HCT116 (cell line): ENCODE measurements around the gene EHMT1. TPM values are rescaled to one million over a fixed set of nuclear protein-coding genes. Genes with fewer than 3 reads are reported as not detected.

ENCODE experiments used
- ATAC-seq: fragments of 200-7000 bp; cut with Tn5 transposase; 2 replicates; pipeline ENCODE4 v1.9.1; 2020; ENCODE audit warnings: mild to moderate bottlenecking, moderate library complexity
- BruUV-seq: library from RNA; stranded (reverse); fragments of 400-500 nt; replicated peaks from 2 replicates; lab custom pipeline; 2021; lab: Mats Ljungman, UMichigan
- CTCF ChIA-PET: fragments of 300-600 bp; sonication (Branson Sonifier 250); formaldehyde crosslinking; loops from one replicate; lab custom pipeline; 2021; ENCODE audit warnings: antibody characterized with exemption; lab: Charles Lee
- POLR2A ChIA-PET: fragments of 300-600, 350-600 bp; sonication (Branson Sonifier 250); formaldehyde crosslinking; loops from one replicate; lab custom pipeline; 2021; ENCODE audit warnings: antibody characterized with exemption; lab: Charles Lee
- RAD21 ChIA-PET, 2 experiments: fragments of 300-600 bp; sonication (Branson Sonifier 250); formaldehyde crosslinking; loops; one replicate each; lab custom pipeline; 2023; ENCODE audit warnings: low total read pairs in 2 of 2; ENCODE audit not compliant: uncharacterized antibody in 2 of 2, unreplicated experiment in 2 of 2, low non-redundant PET in 1 of 2; lab: Charles Lee
- DNase-seq: peaks from one replicate; pipeline ENCODE4 v3.0.0-alpha.2; 2010; ENCODE audit warnings: low read depth, low spot score
- H2AFZ ChIP-seq: fragments of 200-600 bp; shearing (Covaris generic), sonication (generic); 2 replicates; pipeline ENCODE4 v1.6.1; 2017; ENCODE audit warnings: low read depth, mixed run types, mixed read lengths, antibody characterized with exemption, low read length; ENCODE audit not compliant: poor library complexity, severe bottlenecking
- H3K27ac ChIP-seq: 2 replicates; pipeline ENCODE4 v1.5.1; 2012; ENCODE audit warnings: low read depth, low read length
- H3K27me3 ChIP-seq: fragments of 200-600 bp; sonication (generic); 2 replicates; pipeline ENCODE4 v1.6.1; 2016; ENCODE audit warnings: mixed run types, low read length, mixed read lengths; ENCODE audit not compliant: insufficient read depth
- H3K36me3 ChIP-seq, 2 experiments: fragments of 200-500 bp in 1 of 2; fragments of 200-600 bp in 1 of 2; sonication (Bioruptor generic) in 1 of 2; sonication (generic) in 1 of 2; 2 replicates each; pipeline versions ENCODE4 v1.5.1 to v1.6.1; 2014 to 2016; ENCODE audit warnings: low read length in 2 of 2, inconsistent platforms in 1 of 2, mixed read lengths in 1 of 2, mixed run types in 1 of 2; ENCODE audit not compliant: insufficient read depth in 2 of 2, control insufficient read depth in 1 of 2
- H3K4me1 ChIP-seq, 2 experiments: fragments of 200-600 bp in 1 of 2; sonication (generic) in 1 of 2; 2 replicates each; pipeline versions ENCODE4 v1.5.1 to v1.6.1; 2012 to 2017; ENCODE audit warnings: low read length in 2 of 2, inconsistent platforms in 1 of 2, mild to moderate bottlenecking in 1 of 2, mixed read lengths in 1 of 2, mixed run types in 1 of 2, moderate library complexity in 1 of 2; ENCODE audit not compliant: insufficient read depth in 2 of 2, control insufficient read depth in 1 of 2
- H3K4me2 ChIP-seq: fragments of 200-600 bp; sonication (generic); 2 replicates; pipeline ENCODE4 v1.6.1; 2017; ENCODE audit warnings: mixed run types, low read length, mixed read lengths
- H3K4me3 ChIP-seq, 2 experiments: fragments of 200-600 bp in 1 of 2; sonication (generic) in 1 of 2; replicated peaks in 1 of 2; 2 replicates each; pipeline ENCODE4 v1.5.1; 2011 to 2016; ENCODE audit warnings: low read length in 2 of 2, control low read depth in 1 of 2, low read depth in 1 of 2, mild to moderate bottlenecking in 1 of 2, mixed read lengths in 1 of 2, mixed run types in 1 of 2
- H3K79me2 ChIP-seq: fragments of 200-600 bp; sonication (generic); 2 replicates; pipeline ENCODE4 v1.6.1; 2017; ENCODE audit warnings: mild to moderate bottlenecking, mixed run types, low read length, moderate library complexity, mixed read lengths; ENCODE audit not compliant: insufficient read depth
- H3K9ac ChIP-seq: fragments of 200-600 bp; sonication (generic); 2 replicates; pipeline ENCODE4 v1.6.1; 2016; ENCODE audit warnings: low read length, mixed read lengths
- H3K9me2 ChIP-seq: fragments of 200-600 bp; sonication (generic), shearing (Covaris generic); 2 replicates; pipeline ENCODE4 v1.6.1; 2017; ENCODE audit warnings: mixed run types, mild to moderate bottlenecking, moderate library complexity; ENCODE audit not compliant: insufficient read depth
- H3K9me3 ChIP-seq, 2 experiments: fragments of 200-500 bp in 1 of 2; fragments of 200-600 bp in 1 of 2; sonication (Bioruptor generic) in 1 of 2; sonication (generic) in 1 of 2; 2 replicates each; pipeline ENCODE4 v1.6.1; 2014 to 2017; ENCODE audit warnings: low read length in 2 of 2, mixed read lengths in 2 of 2, inconsistent platforms in 1 of 2, low read depth in 1 of 2, mild to moderate bottlenecking in 1 of 2, mixed run types in 1 of 2, moderate library complexity in 1 of 2; ENCODE audit not compliant: control insufficient read depth in 1 of 2, insufficient read depth in 1 of 2
- H4K20me1 ChIP-seq: fragments of 200-600 bp; sonication (generic), shearing (Covaris generic); 2 replicates; pipeline ENCODE4 v1.6.1; 2017; ENCODE audit warnings: mixed run types, mild to moderate bottlenecking, moderate library complexity; ENCODE audit not compliant: insufficient read depth
- CBX3 ChIP-seq: IDR thresholded peaks from 2 replicates; pipeline ENCODE4 v1.6.1; 2012; ENCODE audit warnings: low read depth
- CTCF ChIP-seq, 3 experiments: fragments of 200-600 bp in 1 of 3; sonication (generic) in 1 of 3; IDR thresholded peaks in 2 of 3; conservative IDR thresholded peaks in 1 of 3; 2 replicates each; pipeline ENCODE4 v1.5.1; 2012 to 2017; ENCODE audit warnings: low read depth in 2 of 3, low read length in 2 of 3, antibody characterized with exemption in 1 of 3, borderline replicate concordance in 1 of 3, control low read depth in 1 of 3, mild to moderate bottlenecking in 1 of 3, mixed read lengths in 1 of 3, mixed run types in 1 of 3, moderate library complexity in 1 of 3; ENCODE audit not compliant: insufficient read depth in 1 of 3
- EGR1 ChIP-seq: IDR thresholded peaks from 2 replicates; pipeline ENCODE4 v1.6.1; 2012; ENCODE audit warnings: low read depth
- ELF1 ChIP-seq: IDR thresholded peaks from 2 replicates; pipeline ENCODE4 v1.6.1; 2012; ENCODE audit warnings: low read depth, borderline replicate concordance
- EZH2 ChIP-seq: fragments of 200-600 bp; sonication (generic); IDR thresholded peaks from 2 replicates; pipeline ENCODE4 v1.6.1; 2017; ENCODE audit warnings: antibody characterized with exemption, mixed run types
- EZH2phosphoT487 ChIP-seq: fragments of 200-600 bp; IDR thresholded peaks from 2 replicates; pipeline ENCODE4 v1.6.1; 2018; ENCODE audit warnings: antibody characterized with exemption, borderline replicate concordance
- FOSL1 ChIP-seq: IDR thresholded peaks from 2 replicates; pipeline ENCODE4 v1.6.1; 2012; ENCODE audit warnings: low read depth
- JUND ChIP-seq: IDR thresholded peaks from 2 replicates; pipeline ENCODE4 v1.6.1; 2012
- POLR2A ChIP-seq: IDR thresholded peaks from 2 replicates; pipeline ENCODE4 v1.7.0; 2011; ENCODE audit warnings: borderline replicate concordance; ENCODE audit not compliant: insufficient read depth, insufficient read length; ENCODE audit errors: extremely low read depth
- POLR2AphosphoS5 ChIP-seq: IDR thresholded peaks from 2 replicates; pipeline ENCODE4 v1.6.1; 2011; ENCODE audit warnings: mild to moderate bottlenecking, low read depth, low read length, moderate library complexity
- RAD21 ChIP-seq: IDR thresholded peaks from 2 replicates; pipeline ENCODE4 v1.6.1; 2012; ENCODE audit warnings: low read depth, mild to moderate bottlenecking
- SIN3A ChIP-seq: IDR thresholded peaks from 2 replicates; pipeline ENCODE4 v1.6.1; 2012; ENCODE audit warnings: low read depth
- YY1 ChIP-seq: IDR thresholded peaks from 2 replicates; pipeline ENCODE4 v1.6.1; 2011; ENCODE audit warnings: low read length, low read depth, moderate library complexity, mild to moderate bottlenecking; ENCODE audit not compliant: insufficient replicate concordance; ENCODE audit errors: extremely low read depth
- ZFX ChIP-seq: fragments of 450-650 bp; IDR thresholded peaks from 2 replicates; pipeline ENCODE4 v1.6.1; 2017
- ZNF274 ChIP-seq: fragments of 200-500 bp; sonication (Bioruptor generic); IDR thresholded peaks from 2 replicates; pipeline ENCODE4 v1.6.1; 2014; ENCODE audit warnings: mild to moderate bottlenecking, low read depth, low read length, inconsistent platforms
- intact Hi-C: fragments of 100-400 bp; cut with micrococcal nuclease; formaldehyde crosslinking; loops from 2 replicates; pipeline ENCODE4 v1.10.0; 2022
- total RNA-seq: library from RNA; stranded (reverse); gene quantifications from one replicate; pipeline ENCODE4 v1.2.1, GENCODE V29; 2021; ENCODE audit not compliant: unreplicated experiment
- TF ChIP-seq, protein P1 (sequence below): IDR thresholded peaks from 2 replicates; pipeline ENCODE4 v1.6.1; 2011; ENCODE audit warnings: mild to moderate bottlenecking, low read length, moderate library complexity; ENCODE audit not compliant: insufficient replicate concordance; ENCODE audit errors: extremely low read depth
- TF ChIP-seq, protein P2 (sequence below): IDR thresholded peaks from 2 replicates; pipeline ENCODE4 v1.6.1; 2012; ENCODE audit warnings: low read depth
- TF ChIP-seq, protein P3 (sequence below): IDR thresholded peaks from 2 replicates; pipeline ENCODE4 v1.6.1; 2012
- TF ChIP-seq, protein P4 (sequence below): IDR thresholded peaks from 2 replicates; pipeline ENCODE4 v1.6.1; 2012

EHMT1 gene
- total RNA-seq, 1 experiment from 2014 or later: 86.1 TPM

DNA sequence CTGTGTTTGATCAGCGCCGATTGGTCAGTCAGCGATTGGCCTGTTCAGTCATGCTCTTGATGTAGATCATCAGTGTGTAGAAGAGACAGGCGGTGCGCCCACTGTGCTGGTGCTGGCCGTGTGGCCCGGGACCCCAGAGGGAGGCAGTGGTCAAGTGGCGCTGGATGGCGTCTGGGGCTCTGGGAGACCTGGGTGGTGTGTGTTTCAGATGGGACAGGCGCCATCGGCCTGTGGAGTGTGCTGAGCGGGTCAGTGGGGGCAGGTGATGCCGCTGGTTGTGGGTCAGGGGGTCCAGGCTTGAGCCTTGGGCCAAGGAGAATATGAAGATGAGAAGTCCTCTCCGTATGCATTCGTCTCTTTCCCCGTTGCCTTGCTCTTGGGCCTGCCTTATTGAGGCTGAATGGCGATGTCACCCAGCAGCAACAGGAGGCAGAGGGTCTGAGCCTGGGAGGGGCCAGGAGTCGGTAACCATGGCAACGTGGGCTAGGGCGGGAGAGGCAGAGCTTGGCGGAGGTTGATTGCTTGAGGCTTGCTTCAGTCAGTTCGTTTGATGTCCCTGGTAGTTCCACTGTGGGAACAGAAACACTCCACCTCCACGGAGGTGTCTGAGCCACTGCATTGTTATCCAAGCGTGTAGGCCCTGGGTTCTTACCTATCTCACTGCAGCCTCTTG, 141.0 kb downstream of the EHMT1 start:
- Histone ChIP-seq H3K9me2 (no peaks in the 10 kb centered on the region), H3K27ac (no peak overlapping the region), H4K20me1 (no peaks in the 10 kb centered on the region), H3K36me3 (peaks cover 19 to 28% of the 10 kb centered on the region in 2 experiments; a peak in 3 of 4 replicates), H3K27me3 (no peaks in the 10 kb centered on the region), H3K4me1 (peaks cover 9 to 18% of the 10 kb centered on the region in 2 experiments; a peak in 3 of 4 replicates), H3K9ac (no peak overlapping the region), H3K79me2 (peaks cover 10% of the 10 kb centered on the region), H3K4me2 (no peak overlapping the region), H3K9me3 (no peaks in the 10 kb centered on the region; a peak in 1 of 4 replicates), H2AFZ (no peak overlapping the region), H3K4me3 (no peak overlapping the region)
- no TSS peak for BruUV-seq
- ChIA-PET CTCF (no interaction called here), POLR2A (no interaction called here), RAD21 (no interaction called here)
- no peak for TF ChIP-seq CBX3
- no peak for TF ChIP-seq ZFX
- TF ChIP-seq, protein P1, sequence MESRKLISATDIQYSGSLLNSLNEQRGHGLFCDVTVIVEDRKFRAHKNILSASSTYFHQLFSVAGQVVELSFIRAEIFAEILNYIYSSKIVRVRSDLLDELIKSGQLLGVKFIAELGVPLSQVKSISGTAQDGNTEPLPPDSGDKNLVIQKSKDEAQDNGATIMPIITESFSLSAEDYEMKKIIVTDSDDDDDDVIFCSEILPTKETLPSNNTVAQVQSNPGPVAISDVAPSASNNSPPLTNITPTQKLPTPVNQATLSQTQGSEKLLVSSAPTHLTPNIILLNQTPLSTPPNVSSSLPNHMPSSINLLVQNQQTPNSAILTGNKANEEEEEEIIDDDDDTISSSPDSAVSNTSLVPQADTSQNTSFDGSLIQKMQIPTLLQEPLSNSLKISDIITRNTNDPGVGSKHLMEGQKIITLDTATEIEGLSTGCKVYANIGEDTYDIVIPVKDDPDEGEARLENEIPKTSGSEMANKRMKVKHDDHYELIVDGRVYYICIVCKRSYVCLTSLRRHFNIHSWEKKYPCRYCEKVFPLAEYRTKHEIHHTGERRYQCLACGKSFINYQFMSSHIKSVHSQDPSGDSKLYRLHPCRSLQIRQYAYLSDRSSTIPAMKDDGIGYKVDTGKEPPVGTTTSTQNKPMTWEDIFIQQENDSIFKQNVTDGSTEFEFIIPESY: no peak
- TF ChIP-seq EZH2: no peak
- TF ChIP-seq, protein P2, sequence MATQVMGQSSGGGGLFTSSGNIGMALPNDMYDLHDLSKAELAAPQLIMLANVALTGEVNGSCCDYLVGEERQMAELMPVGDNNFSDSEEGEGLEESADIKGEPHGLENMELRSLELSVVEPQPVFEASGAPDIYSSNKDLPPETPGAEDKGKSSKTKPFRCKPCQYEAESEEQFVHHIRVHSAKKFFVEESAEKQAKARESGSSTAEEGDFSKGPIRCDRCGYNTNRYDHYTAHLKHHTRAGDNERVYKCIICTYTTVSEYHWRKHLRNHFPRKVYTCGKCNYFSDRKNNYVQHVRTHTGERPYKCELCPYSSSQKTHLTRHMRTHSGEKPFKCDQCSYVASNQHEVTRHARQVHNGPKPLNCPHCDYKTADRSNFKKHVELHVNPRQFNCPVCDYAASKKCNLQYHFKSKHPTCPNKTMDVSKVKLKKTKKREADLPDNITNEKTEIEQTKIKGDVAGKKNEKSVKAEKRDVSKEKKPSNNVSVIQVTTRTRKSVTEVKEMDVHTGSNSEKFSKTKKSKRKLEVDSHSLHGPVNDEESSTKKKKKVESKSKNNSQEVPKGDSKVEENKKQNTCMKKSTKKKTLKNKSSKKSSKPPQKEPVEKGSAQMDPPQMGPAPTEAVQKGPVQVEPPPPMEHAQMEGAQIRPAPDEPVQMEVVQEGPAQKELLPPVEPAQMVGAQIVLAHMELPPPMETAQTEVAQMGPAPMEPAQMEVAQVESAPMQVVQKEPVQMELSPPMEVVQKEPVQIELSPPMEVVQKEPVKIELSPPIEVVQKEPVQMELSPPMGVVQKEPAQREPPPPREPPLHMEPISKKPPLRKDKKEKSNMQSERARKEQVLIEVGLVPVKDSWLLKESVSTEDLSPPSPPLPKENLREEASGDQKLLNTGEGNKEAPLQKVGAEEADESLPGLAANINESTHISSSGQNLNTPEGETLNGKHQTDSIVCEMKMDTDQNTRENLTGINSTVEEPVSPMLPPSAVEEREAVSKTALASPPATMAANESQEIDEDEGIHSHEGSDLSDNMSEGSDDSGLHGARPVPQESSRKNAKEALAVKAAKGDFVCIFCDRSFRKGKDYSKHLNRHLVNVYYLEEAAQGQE: no peak
- TF ChIP-seq, protein P3, sequence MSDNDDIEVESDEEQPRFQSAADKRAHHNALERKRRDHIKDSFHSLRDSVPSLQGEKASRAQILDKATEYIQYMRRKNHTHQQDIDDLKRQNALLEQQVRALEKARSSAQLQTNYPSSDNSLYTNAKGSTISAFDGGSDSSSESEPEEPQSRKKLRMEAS: no peak
- no peak for TF ChIP-seq EGR1
- TF ChIP-seq ZNF274: no peak
- no peak for TF ChIP-seq ELF1
- no peak for TF ChIP-seq FOSL1
- TF ChIP-seq YY1: no peak
- TF ChIP-seq RAD21: no peak
- no peak for TF ChIP-seq CTCF (IDR thresholded peaks at IDR 0.05 in 2 of 3, conservative IDR thresholded peaks at IDR 0.05 in 1 of 3; ENCODE audit: borderline replicate concordance in 1 of 3, insufficient read depth in 1 of 3, low read depth in 2 of 3, low read length in 2 of 3)
- no peak for TF ChIP-seq POLR2A
- TF ChIP-seq SIN3A: no peak
- TF ChIP-seq, protein P4, sequence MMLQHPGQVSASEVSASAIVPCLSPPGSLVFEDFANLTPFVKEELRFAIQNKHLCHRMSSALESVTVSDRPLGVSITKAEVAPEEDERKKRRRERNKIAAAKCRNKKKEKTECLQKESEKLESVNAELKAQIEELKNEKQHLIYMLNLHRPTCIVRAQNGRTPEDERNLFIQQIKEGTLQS: no peak
- no peak for TF ChIP-seq EZH2phosphoT487
- no peak for TF ChIP-seq JUND
- no peak for TF ChIP-seq POLR2AphosphoS5
- intact Hi-C loops: no loop called here
- ATAC-seq (no peak), DNase-seq (no peak)
